GM23338 (cell line): ENCODE data around the gene BLM.

Experiments
- CREB1 ChIP-seq: fragments of 250-450 bp; sonication (Bioruptor Pico); IDR thresholded peaks from 2 replicates; pipeline ENCODE4 v1.5.0; 2020; ENCODE audit warnings: low read depth, mild to moderate bottlenecking, moderate library complexity
- CTCF ChIP-seq, 2 experiments: fragments of 200-600 bp in 1 of 2; sonication (generic) in 1 of 2; conservative IDR thresholded peaks; 2 replicates each; pipeline versions ENCODE4 v1.5.1 to v1.6.1; 2016 to 2017; ENCODE audit warnings: antibody characterized with exemption in 2 of 2, low read depth in 2 of 2, mild to moderate bottlenecking in 2 of 2, moderate library complexity in 1 of 2
- ETS1 ChIP-seq: IDR thresholded peaks from 2 replicates; pipeline ENCODE4 v1.6.1; 2016; ENCODE audit warnings: antibody characterized with exemption
- EZH2 ChIP-seq: fragments of 200-600 bp; sonication (generic); IDR thresholded peaks from one replicate; pipeline ENCODE4 v1.8.0; 2017; ENCODE audit warnings: antibody characterized with exemption, mild to moderate bottlenecking, low read depth; ENCODE audit not compliant: unreplicated experiment
- EZH2phosphoT487 ChIP-seq: fragments of 200-600 bp; sonication (generic); IDR thresholded peaks from one replicate; pipeline ENCODE4 v1.8.1; 2018; ENCODE audit warnings: antibody characterized with exemption; ENCODE audit not compliant: unreplicated experiment
- JUNB ChIP-seq: IDR thresholded peaks from one replicate; pipeline ENCODE4 v1.6.1; 2016; ENCODE audit warnings: antibody characterized with exemption; ENCODE audit not compliant: unreplicated experiment
- NANOG ChIP-seq: IDR thresholded peaks from 2 replicates; pipeline ENCODE4 v1.6.1; 2016; ENCODE audit warnings: antibody characterized with exemption, borderline replicate concordance
- POLR2AphosphoS5 ChIP-seq: IDR thresholded peaks from 2 replicates; pipeline ENCODE4 v1.6.1; 2016; ENCODE audit warnings: antibody characterized with exemption, low read depth
- REST ChIP-seq: IDR thresholded peaks from one replicate; pipeline ENCODE4 v1.6.1; 2018; ENCODE audit warnings: antibody characterized with exemption; ENCODE audit not compliant: unreplicated experiment
- STAT1 ChIP-seq: IDR thresholded peaks from one replicate; pipeline ENCODE4 v1.6.1; 2016; ENCODE audit warnings: antibody characterized with exemption; ENCODE audit not compliant: unreplicated experiment
- ZNF114 ChIP-seq: fragments of 250-450 bp; sonication (Bioruptor Pico); IDR thresholded peaks from 2 replicates; pipeline ENCODE4 v1.5.0; 2020; ENCODE audit warnings: mild to moderate bottlenecking, moderate library complexity
- ZNF331 ChIP-seq: fragments of 250-450 bp; sonication (Bioruptor Pico); IDR thresholded peaks from 2 replicates; pipeline ENCODE4 v1.5.0; 2020; ENCODE audit warnings: low read depth, mild to moderate bottlenecking, moderate library complexity
- ZNF462 ChIP-seq: fragments of 250-450 bp; sonication (Bioruptor Pico); IDR thresholded peaks from 2 replicates; pipeline ENCODE4 v1.5.0; 2020; ENCODE audit warnings: mild to moderate bottlenecking, moderate library complexity

- TF ChIP-seq CTCF (conservative IDR thresholded peaks at IDR 0.05; ENCODE audit: low read depth in 2 of 2): no peak
- TF ChIP-seq EZH2: no peak
- no peak for TF ChIP-seq POLR2AphosphoS5
- no peak for TF ChIP-seq JUNB
- TF ChIP-seq REST: no peak
- no peak for TF ChIP-seq EZH2phosphoT487
- TF ChIP-seq CREB1 (CRISPR knock-in tag): no peak
- no peak for TF ChIP-seq ETS1
- TF ChIP-seq ZNF331: no peak
- no peak for TF ChIP-seq ZNF462 (CRISPR knock-in tag)
- no peak for TF ChIP-seq STAT1
- TF ChIP-seq ZNF114 (CRISPR knock-in tag): no peak
- TF ChIP-seq NANOG: no peak
Measured at GRCh38 chr15:90845201-90845949, 128.2 kb downstream of the BLM start.
